H9 (cell line): ENCODE results near the gene CT83. TPM values are rescaled to one million over a fixed set of nuclear protein-coding genes. Genes with fewer than 3 reads are reported as not detected.

Experiments used
- DNase-seq: peaks from one replicate; pipeline ENCODE4 v3.0.0-alpha.2; 2017
- H2AFZ ChIP-seq: one replicate; pipeline ENCODE4 v1.6.1; 2013; ENCODE audit warnings: mild to moderate bottlenecking, low read length, control low read depth, moderate library complexity
- H2AK5ac ChIP-seq: 2 replicates; pipeline ENCODE4 v1.6.1; 2013; ENCODE audit warnings: low read length, control low read depth, mixed read lengths; ENCODE audit not compliant: insufficient read length
- H2BK120ac ChIP-seq: one replicate; pipeline ENCODE4 v1.6.1; 2013; ENCODE audit warnings: low read depth, mild to moderate bottlenecking, low read length, control low read depth, inconsistent platforms; ENCODE audit not compliant: poor library complexity, severe bottlenecking
- H2BK12ac ChIP-seq: 2 replicates; pipeline ENCODE4 v1.6.1; 2013; ENCODE audit warnings: low read length, control low read depth, mixed read lengths, low read depth; ENCODE audit not compliant: insufficient read length
- H2BK15ac ChIP-seq: 2 replicates; pipeline ENCODE4 v1.6.1; 2013; ENCODE audit warnings: low read depth, low read length, control low read depth
- H2BK20ac ChIP-seq: one replicate; pipeline ENCODE4 v1.6.1; 2013; ENCODE audit warnings: low read depth, mild to moderate bottlenecking, low read length, control low read depth, inconsistent platforms; ENCODE audit not compliant: poor library complexity, severe bottlenecking
- H2BK5ac ChIP-seq: 2 replicates; pipeline ENCODE4 v1.6.1; 2013; ENCODE audit warnings: low read length, control low read depth, mixed read lengths; ENCODE audit not compliant: insufficient read length
- H3K14ac ChIP-seq: 2 replicates; pipeline ENCODE4 v1.6.1; 2013; ENCODE audit warnings: low read length, control low read depth; ENCODE audit not compliant: insufficient read depth
- H3K18ac ChIP-seq: 2 replicates; pipeline ENCODE4 v1.6.1; 2013; ENCODE audit warnings: low read depth, mild to moderate bottlenecking, mixed read lengths, low read length, control low read depth; ENCODE audit not compliant: insufficient read length
- H3K23ac ChIP-seq: 2 replicates; pipeline ENCODE4 v1.6.1; 2013; ENCODE audit warnings: low read length, control low read depth, mixed read lengths, low read depth; ENCODE audit not compliant: insufficient read length
- H3K23me2 ChIP-seq: 2 replicates; pipeline ENCODE4 v1.6.1; 2013; ENCODE audit warnings: low read depth, mild to moderate bottlenecking, mixed read lengths, low read length, control low read depth; ENCODE audit not compliant: insufficient read length, poor library complexity, severe bottlenecking
- H3K27ac ChIP-seq: 2 replicates; pipeline ENCODE4 v1.5.1; 2013; ENCODE audit warnings: low read length, control low read depth, mixed read lengths, low read depth; ENCODE audit not compliant: insufficient read length
- H3K27me3 ChIP-seq: 2 replicates; pipeline ENCODE4 v1.6.1; 2013; ENCODE audit warnings: low read length, control low read depth, inconsistent platforms; ENCODE audit not compliant: insufficient read depth
- H3K4ac ChIP-seq: 2 replicates; pipeline ENCODE4 v1.6.1; 2013; ENCODE audit warnings: low read depth, mild to moderate bottlenecking, control low read depth, inconsistent platforms, low read length, moderate library complexity
- H3K4me1 ChIP-seq: 2 replicates; pipeline ENCODE4 v1.6.1; 2013; ENCODE audit warnings: low read length, control low read depth, inconsistent platforms; ENCODE audit not compliant: insufficient read depth
- H3K4me2 ChIP-seq: 2 replicates; pipeline ENCODE4 v1.6.1; 2013; ENCODE audit warnings: low read length, control low read depth, mixed read lengths; ENCODE audit not compliant: insufficient read length, insufficient read depth
- H3K56ac ChIP-seq: 2 replicates; pipeline ENCODE4 v1.6.1; 2013; ENCODE audit warnings: low read depth, mild to moderate bottlenecking, mixed read lengths, low read length, control low read depth; ENCODE audit not compliant: insufficient read length
- H3K79me1 ChIP-seq: 2 replicates; pipeline ENCODE4 v1.6.1; 2013; ENCODE audit warnings: low read depth, mild to moderate bottlenecking, moderate library complexity, low read length, control low read depth, inconsistent platforms; ENCODE audit not compliant: insufficient read depth, poor library complexity, severe bottlenecking
- H3K79me2 ChIP-seq: 2 replicates; pipeline ENCODE4 v1.6.1; 2013; ENCODE audit warnings: low read length, control low read depth, inconsistent platforms; ENCODE audit not compliant: insufficient read depth
- H3K9ac ChIP-seq: 2 replicates; pipeline ENCODE4 v1.6.1; 2013; ENCODE audit warnings: low read length, control low read depth, mixed read lengths; ENCODE audit not compliant: insufficient read length; ENCODE audit errors: extremely low read depth
- H3K9me3 ChIP-seq: one replicate; pipeline ENCODE4 v1.6.1; 2013; ENCODE audit warnings: low read depth, low read length, inconsistent platforms; ENCODE audit not compliant: control insufficient read depth
- H3T11ph ChIP-seq: one replicate; pipeline ENCODE4 v1.6.1; 2013; ENCODE audit warnings: mild to moderate bottlenecking, low read length, control low read depth, inconsistent platforms
- H4K20me1 ChIP-seq: one replicate; pipeline ENCODE4 v1.6.1; 2013; ENCODE audit not compliant: control insufficient read depth, insufficient read length, insufficient read depth
- H4K5ac ChIP-seq: 2 replicates; pipeline ENCODE4 v1.6.1; 2013; ENCODE audit warnings: low read depth, mild to moderate bottlenecking, mixed read lengths, low read length, control low read depth; ENCODE audit not compliant: insufficient read length
- H4K8ac ChIP-seq: replicated peaks from 2 replicates; pipeline ENCODE4 v1.6.1; 2013; ENCODE audit warnings: low read length, control low read depth, mixed read lengths, low read depth; ENCODE audit not compliant: insufficient read length
- H4K91ac ChIP-seq: 2 replicates; pipeline ENCODE4 v1.6.1; 2013; ENCODE audit warnings: low read depth, mild to moderate bottlenecking, moderate library complexity, mixed read lengths, low read length, control low read depth; ENCODE audit not compliant: insufficient read length
- H3K27ac Mint-ChIP-seq, 3 experiments: 2 replicates in 2 of 3; 3 replicates in 1 of 3; pipeline ENCODE4 v1.8.0; 2020 to 2021; ENCODE audit warnings: mixed read lengths in 3 of 3, mild to moderate bottlenecking in 1 of 3, moderate library complexity in 1 of 3
- H3K27me3 Mint-ChIP-seq: 2 replicates; pipeline ENCODE4 v1.8.0; 2021; ENCODE audit warnings: low read depth, mild to moderate bottlenecking, moderate library complexity, mixed read lengths
- H3K36me3 Mint-ChIP-seq, 3 experiments: 2 replicates in 2 of 3; 3 replicates in 1 of 3; pipeline ENCODE4 v1.8.0; 2020 to 2021; ENCODE audit warnings: low read depth in 3 of 3, mixed read lengths in 3 of 3; ENCODE audit not compliant: insufficient read depth in 1 of 3
- H3K4me1 Mint-ChIP-seq, 2 experiments: 2 replicates each; pipeline ENCODE4 v1.8.0; 2020; ENCODE audit warnings: mixed read lengths in 2 of 2
- H3K4me3 Mint-ChIP-seq, 2 experiments: 2 replicates in 1 of 2; 3 replicates in 1 of 2; pipeline ENCODE4 v1.8.0; 2020 to 2021; ENCODE audit warnings: mild to moderate bottlenecking in 2 of 2, mixed read lengths in 2 of 2, moderate library complexity in 1 of 2
- H3K9me3 Mint-ChIP-seq, 2 experiments: 2 replicates in 1 of 2; 3 replicates in 1 of 2; pipeline ENCODE4 v1.8.0; 2020; ENCODE audit warnings: mild to moderate bottlenecking in 2 of 2, mixed read lengths in 2 of 2, moderate library complexity in 1 of 2
- CTCF ChIP-seq: fragments of 200-600 bp; sonication (generic); conservative IDR thresholded peaks from 3 replicates; pipeline ENCODE4 v1.8.0; 2021; ENCODE audit warnings: antibody characterized with exemption, mild to moderate bottlenecking
- WGBS: extraction: QIAGEN DNeasy Blood & Tissue Kit; methylation state at CpG from one replicate; pipeline ENCODE4 v1.1.7; 2013; ENCODE audit warnings: missing lambda C conversion rate, low lambda C conversion rate, mixed read lengths; ENCODE audit not compliant: insufficient read length; ENCODE audit errors: extremely low coverage; 5-methylcytosine and 5-hydroxymethylcytosine counted together
- long read RNA-seq: library from polyadenylated mRNA; unstranded; transcript quantifications from one replicate; pipeline ENCODE4 v2.0.0, GENCODE V29; 2020
- total RNA-seq: library from RNA; stranded (reverse); gene quantifications from 2 replicates; pipeline ENCODE4 v1.2.1, GENCODE V29; 2021

The CT83 gene
- total RNA-seq, result not detected in 2 replicates
- long read RNA-seq, result 0 reads

- no peak within 1 kb of the TSS for H2BK15ac ChIP-seq
- H2BK12ac ChIP-seq, result no peak within 1 kb of the TSS
- DNase-seq, result no peak
- no peak within 1 kb of the TSS for H4K8ac ChIP-seq
- H3K9me3 ChIP-seq, result no peaks in the 10 kb centered on the region
- no peak within 1 kb of the TSS for H3K27ac ChIP-seq
- H2BK20ac ChIP-seq, result no peak within 1 kb of the TSS
- H2AK5ac ChIP-seq, result no peak within 1 kb of the TSS
- H3K23me2 ChIP-seq, result no peaks in the 10 kb centered on the region
- TF ChIP-seq CTCF, result no peak
- Mint-ChIP-seq H3K4me3 (no peak within 1 kb of the TSS), H3K27me3 (peaks cover 1% of the 10 kb centered on the region), H3K9me3 (no peaks in the 10 kb centered on the region), H3K36me3 (no peaks in the 10 kb centered on the region), H3K4me1 (no peaks in the 10 kb centered on the region), H3K27ac (no peak within 1 kb of the TSS; a peak in 2 of 7 replicates)
- no peak within 1 kb of the TSS for H4K5ac ChIP-seq
- H4K91ac ChIP-seq, result no peak within 1 kb of the TSS
- no peak within 1 kb of the TSS for H3K9ac ChIP-seq
- H3K18ac ChIP-seq, result no peak within 1 kb of the TSS
- WGBS, result no CpG with 5 or more reads among the region's 18 CpGs
- H3K79me1 ChIP-seq, result no peaks in the 10 kb centered on the region
- H3K27me3 ChIP-seq, result no peaks in the 10 kb centered on the region
- 0 out of 2 replicates have a peak, but pooled peaks cover 2% of the 10 kb centered on the region for H3K4me1 ChIP-seq
- no peak within 1 kb of the TSS for H3T11ph ChIP-seq
- no peak within 1 kb of the TSS for H3K4ac ChIP-seq
- H3K23ac ChIP-seq, result no peak within 1 kb of the TSS
- no peak within 1 kb of the TSS for H2AFZ ChIP-seq
- H3K14ac ChIP-seq, result no peak within 1 kb of the TSS
- no peak within 1 kb of the TSS for H2BK5ac ChIP-seq
- H2BK120ac ChIP-seq, result no peak within 1 kb of the TSS
- H3K4me2 ChIP-seq, result no peak within 1 kb of the TSS
- H3K56ac ChIP-seq, result no peak within 1 kb of the TSS
- H4K20me1 ChIP-seq, result no peaks in the 10 kb centered on the region
- H3K79me2 ChIP-seq, result no peaks in the 10 kb centered on the region
Measured at GRCh38 chrX:116462822-116463221, at the start of gene CT83. Gene CT83 (minus strand): TSS chrX:116462976. CDS start chrX:116462856, 120 bp downstream.
